ENCODE data around the gene FAM90A26.
"Not testable (repeated sequence)": the region's sequence is repeated elsewhere in the genome, so short reads cannot be mapped to it uniquely, and the experiment has no call there.

FAM90A26 gene

GRCh38 chr4:9160046-9160445, 10.2 kb upstream of the FAM90A26 start:
- DNase-seq = not testable (repeated sequence)

DNA sequence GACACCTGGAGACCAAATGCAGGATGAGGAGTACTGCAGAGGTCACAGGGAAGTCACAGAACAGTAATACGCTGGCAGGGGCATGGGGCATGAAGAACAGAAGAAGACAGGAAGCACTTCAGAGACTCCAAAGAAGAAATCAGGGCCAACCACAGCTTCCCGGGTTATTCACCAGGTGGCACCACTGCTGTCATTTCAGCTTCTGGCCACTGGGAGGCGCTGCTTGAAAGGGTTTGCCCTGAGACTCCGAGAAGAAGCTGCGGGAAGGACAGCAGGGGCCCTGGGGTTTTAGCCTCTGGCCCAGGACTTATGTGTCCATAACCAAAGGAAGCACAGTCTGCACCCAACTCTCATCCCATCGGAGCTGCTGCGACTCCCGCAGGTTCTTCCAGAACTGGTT, 4.2 kb upstream of the FAM90A26 start:
- not testable (repeated sequence) for DNase-seq

- not testable (repeated sequence) for DNase-seq
These were observed 40.1 kb downstream of the FAM90A26 start, which contains the start of gene USP17L10 for GRCh38 chr4:9210357-9210756. Gene USP17L10, plus strand, starts transcription at chr4:9210657. Its CDS starts 0 bp downstream, at chr4:9210657.

GRCh38 chr4:9214701-9215100, 44.5 kb downstream of the FAM90A26 start:
- peak; percentile 0 for DNase-seq

- not testable (repeated sequence) for DNase-seq
These were observed 44.9 kb downstream of the FAM90A26 start, which contains the start of gene USP17L11 for GRCh38 chr4:9215105-9215504. Gene USP17L11, plus strand, starts transcription at chr4:9215405. Its CDS starts 0 bp downstream, at chr4:9215405.

- not testable (repeated sequence) for DNase-seq
These were observed 49.6 kb downstream of the FAM90A26 start, which contains the start of gene USP17L12 for GRCh38 chr4:9219852-9220251. Gene USP17L12, plus strand, starts transcription at chr4:9220152. Its CDS starts 0 bp downstream, at chr4:9220152.

DNA sequence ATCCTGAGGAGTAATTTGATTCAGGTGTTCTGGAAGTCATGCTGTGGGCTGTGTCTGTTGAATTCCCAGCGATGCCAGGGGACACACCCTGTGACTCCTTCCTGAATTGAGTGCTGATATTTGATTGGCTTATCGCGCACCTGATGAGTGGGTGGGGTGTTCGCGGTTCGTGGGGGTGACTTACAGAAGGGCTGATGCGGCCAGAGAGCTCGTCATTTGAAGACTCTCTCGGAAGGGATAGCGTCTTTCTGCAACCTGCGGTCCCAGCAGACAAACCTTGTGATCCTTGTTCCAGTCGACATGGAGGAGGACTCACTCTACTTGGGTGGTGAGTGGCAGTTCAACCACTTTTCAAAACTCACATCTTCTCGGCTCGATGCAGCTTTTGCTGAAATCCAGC, 54.4 kb downstream of the FAM90A26 start, which contains the start of gene USP17L13:
USP17L13 (plus strand) TSS at position 301 of the 400 bp plus-strand sequence; CDS start at position 301, 0 bp downstream.
- not testable (repeated sequence) for DNase-seq
